Erythroblast (primary cell): ENCODE measurements around the gene ZNF219.

Experiments used
- DNase-seq, 2 experiments: peaks; one replicate each; lab custom pipeline; 2025; lab: John Stamatoyannopoulos, UW
- GATA1 ChIP-seq: IDR thresholded peaks from 2 replicates; pipeline ENCODE4 v1.6.1; 2011; ENCODE audit warnings: low read depth, mild to moderate bottlenecking, control low read depth, low read length, moderate library complexity
- POLR2A ChIP-seq: IDR thresholded peaks from 2 replicates; pipeline ENCODE4 v1.6.1; 2011; ENCODE audit warnings: mild to moderate bottlenecking, low read length

The ZNF219 gene

DNA sequence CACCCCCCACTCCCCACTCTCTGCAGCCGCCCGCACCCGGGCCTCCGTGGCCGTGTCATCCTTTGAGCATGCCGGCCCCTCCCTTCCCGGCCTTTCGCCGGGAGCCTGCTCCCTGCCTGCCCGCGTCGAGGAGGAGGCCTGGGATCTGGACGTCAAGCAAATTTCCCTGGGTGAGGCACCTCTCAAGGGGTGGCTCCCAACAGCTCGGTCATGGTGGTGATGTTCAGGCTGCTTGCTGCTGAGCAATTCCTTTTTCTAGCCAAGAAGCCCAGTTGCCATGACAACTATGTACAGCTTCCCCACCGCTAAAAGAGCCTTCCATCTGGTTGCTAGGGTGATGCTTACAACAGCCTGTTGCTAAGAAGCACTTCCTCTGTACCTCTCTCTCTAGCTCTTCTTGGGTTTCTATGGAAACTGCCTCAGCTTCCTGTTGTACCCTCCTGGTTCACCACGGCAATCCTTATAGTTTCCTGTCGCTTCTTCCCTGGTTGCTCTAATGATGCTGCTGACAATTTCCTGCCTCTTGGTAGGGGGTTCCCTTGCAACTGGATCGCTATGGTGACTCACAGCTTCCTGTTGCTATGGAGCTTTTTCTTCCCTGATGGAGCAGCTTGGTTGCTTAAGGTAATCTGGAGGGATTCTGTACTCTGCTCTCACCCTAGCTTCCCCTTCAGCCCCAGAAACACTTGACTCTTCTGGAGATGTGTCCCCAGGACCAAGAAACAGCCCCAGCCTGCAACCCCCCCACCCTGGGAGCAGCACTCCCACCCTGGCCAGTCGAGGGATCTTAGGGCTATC, 11.0 kb downstream of the ZNF219 start:
- no peak for TF ChIP-seq POLR2A
- no peak for TF ChIP-seq GATA1
- DNase-seq = peak; percentile 21 to 39

DNA sequence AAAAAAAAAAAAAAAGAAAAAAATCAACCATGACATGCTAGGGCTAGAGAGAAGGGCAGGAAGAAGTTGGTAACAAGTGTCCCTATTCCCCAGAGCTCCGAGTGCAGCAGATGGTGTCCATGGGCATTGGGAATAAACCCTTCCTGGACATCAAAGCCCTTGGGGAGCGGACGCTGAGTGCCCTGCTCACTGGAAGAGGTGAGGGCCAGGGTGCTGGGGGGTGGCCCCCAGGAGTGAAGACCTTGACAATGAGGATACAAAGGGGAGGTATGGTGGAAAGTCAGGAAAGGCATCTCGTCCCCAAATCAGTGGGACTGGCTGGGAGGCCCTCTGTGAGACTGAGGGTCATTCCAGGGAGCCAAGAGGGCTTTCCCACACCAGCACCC, 11.6 kb downstream of the ZNF219 start:
- TF ChIP-seq GATA1 (no peak), POLR2A (no peak)
- no peak for DNase-seq

DNA sequence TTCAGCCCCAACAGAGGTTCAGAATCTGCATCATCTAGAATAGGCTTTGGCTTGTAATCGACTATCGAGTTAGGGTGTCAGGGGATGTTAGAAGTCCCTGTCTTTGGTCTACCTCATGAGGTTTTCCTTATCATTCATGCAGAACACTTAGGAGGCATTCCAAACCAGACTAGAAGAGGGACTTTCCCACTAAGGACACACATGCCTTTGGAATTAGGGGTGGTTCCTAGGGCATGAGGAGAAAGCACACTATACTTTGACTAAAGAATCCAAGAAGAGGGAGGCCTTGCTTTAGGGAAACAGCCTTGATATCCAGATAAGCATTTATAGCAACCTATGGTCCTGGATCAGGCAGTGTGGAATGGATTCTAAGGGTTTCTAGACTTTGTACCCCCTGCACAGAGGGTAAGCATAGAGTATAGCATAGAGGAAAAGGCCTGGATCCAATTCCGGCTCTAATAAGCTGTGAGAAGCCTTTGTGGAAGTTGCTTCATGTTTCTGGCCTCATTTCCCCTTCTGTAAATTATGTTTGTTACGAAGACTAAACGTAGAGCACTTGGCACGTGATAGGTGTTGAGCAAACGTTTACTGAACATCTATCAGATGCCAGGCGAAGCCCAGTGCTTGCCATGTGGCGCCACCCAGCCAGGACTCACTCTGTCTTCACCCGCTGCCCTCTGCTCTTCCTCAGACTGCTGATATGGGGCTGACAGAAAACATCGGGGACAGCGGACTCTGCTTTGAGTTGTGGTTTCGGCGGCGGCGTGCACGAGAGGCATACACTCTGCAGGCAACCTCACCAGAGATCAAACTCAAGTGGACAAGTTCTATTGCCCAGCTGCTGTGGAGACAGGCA, 13.2 kb downstream of the ZNF219 start:
- DNase-seq = no peak
- TF ChIP-seq POLR2A (no peak), GATA1 (no peak)

DNA sequence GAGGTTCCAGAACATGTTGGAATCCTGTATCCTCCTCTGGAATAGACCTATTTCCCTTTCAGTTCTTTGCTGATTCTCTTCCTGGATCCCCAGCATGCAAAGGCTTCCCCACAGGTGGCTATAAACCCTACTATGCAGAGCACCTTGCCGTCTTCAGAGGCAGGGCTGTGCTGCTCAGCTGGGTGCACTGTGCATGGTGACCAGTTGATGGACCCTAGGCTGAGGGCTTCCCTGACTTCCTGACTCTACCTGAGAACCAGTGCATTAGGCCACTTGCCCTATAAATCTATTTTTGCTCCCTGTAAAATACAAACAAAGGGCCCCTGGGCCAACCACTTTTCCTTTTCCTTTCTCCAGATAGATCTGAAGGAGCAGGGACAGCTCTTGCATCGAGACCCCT, 14.1 kb downstream of the ZNF219 start:
- no peak for DNase-seq
- TF ChIP-seq POLR2A (no peak), GATA1 (no peak)

DNA sequence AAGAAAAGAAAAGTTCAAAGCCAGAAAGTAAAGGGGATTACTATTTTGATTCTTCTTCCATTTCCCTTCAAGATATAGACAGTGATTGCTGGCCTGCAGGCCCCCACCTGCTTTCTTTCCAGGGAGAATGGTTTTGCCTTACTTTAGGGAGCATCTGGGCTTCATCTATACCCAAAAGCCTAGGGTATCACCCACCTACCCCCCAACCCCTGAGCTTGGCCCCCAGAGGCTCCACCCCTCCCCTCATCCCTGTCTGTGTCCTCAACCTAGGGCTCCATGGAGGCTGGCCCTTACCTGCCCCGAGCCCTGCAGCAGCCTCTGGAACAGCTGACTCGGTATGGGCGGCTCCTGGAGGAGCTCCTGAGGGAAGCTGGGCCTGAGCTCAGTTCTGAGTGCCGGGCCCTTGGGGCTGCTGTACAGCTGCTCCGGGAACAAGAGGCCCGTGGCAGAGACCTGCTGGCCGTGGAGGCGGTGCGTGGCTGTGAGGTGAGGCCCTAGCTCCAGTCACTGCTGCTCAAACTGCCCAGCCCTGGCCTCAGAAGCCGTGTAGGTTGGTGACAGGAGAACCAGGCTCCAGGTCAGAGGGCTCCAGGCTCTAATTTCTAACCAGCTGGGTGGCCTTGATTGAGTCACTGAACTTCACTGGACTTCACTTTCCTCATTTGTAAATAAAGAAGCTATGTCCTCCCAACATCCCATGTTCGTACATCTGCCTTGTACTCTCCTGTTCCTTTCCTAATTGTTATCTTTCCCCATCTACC, 14.7 kb downstream of the ZNF219 start:
- no peak for TF ChIP-seq GATA1
- no peak for TF ChIP-seq POLR2A
- DNase-seq = no peak

DNA sequence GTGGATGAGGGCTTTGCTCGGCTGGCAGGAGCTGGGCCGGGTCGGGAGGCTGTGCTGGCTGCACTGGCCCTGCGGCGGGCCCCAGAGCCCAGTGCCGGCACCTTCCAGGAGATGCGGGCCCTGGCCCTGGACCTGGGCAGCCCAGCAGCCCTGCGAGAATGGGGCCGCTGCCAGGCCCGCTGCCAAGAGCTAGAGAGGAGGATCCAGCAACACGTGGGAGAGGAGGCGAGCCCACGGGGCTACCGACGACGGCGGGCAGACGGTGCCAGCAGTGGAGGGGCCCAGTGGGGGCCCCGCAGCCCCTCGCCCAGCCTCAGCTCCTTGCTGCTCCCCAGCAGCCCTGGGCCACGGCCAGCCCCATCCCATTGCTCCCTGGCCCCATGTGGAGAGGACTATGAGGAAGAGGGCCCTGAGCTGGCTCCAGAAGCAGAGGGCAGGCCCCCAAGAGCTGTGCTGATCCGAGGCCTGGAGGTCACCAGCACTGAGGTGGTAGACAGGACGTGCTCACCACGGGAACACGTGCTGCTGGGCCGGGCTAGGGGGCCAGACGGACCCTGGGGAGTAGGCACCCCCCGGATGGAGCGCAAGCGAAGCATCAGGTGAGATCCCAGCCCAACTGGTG, 16.8 kb downstream of the ZNF219 start:
- DNase-seq = no peak
- TF ChIP-seq GATA1 = no peak
- TF ChIP-seq POLR2A = no peak

DNA sequence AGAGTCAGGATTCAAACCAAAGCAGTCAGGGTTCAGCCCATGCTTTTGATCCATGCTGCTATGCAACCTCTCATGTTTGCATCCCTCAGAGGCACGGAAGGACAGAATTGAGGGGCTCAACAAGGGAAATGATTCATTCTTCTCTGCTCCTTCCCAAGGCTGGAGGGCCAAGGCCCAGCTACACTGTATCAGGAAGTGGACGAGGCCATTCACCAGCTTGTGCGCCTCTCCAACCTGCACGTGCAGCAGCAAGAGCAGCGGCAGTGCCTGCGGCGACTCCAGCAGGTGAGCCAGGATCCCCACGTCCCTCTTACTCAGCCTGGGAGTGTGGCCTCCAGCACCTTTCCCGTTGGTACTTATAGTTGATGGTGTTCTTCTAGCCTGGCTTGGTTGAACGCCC, 19.7 kb downstream of the ZNF219 start:
- DNase-seq = no peak
- TF ChIP-seq GATA1 (no peak), POLR2A (no peak)

DNA sequence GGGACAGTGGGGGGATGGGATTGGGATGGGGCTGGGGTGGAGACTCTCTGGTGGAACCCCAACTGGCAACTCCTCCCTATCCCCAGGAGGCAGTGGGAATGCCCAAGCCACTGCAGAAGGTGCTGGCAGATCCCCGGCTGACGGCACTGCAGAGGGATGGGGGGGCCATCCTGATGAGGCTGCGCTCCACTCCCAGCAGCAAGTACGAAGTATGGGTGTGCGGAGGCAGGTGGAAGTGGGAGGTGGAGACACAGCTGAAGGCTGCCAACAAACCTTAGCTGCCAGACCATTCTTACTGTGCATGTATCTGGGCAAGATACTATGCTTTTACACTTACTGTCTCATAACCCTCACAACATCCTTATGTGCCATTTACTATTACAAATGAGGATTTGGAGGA, 20.2 kb downstream of the ZNF219 start:
- TF ChIP-seq POLR2A = no peak
- no peak for TF ChIP-seq GATA1
- no peak for DNase-seq

DNA sequence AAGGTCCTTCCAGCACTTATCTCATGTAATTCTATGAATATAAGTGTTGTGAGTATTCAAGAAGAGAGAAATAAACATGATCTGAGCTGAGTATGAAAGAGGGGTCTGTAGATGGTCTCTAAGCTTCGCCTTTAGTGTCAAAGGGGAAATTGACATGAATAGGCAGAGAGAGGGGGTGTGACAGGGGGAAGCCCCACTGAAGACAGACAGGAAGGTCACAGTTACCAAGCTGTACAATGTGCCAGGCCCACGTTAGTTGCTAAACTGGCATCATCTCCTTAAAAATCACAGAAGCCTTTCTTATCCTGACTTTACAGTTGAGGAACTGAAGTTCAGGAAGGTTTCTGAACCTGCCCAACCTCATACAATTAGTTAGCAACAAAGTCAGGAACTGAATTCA, 20.8 kb downstream of the ZNF219 start:
- no peak for TF ChIP-seq POLR2A
- no peak for TF ChIP-seq GATA1
- no peak for DNase-seq

DNA sequence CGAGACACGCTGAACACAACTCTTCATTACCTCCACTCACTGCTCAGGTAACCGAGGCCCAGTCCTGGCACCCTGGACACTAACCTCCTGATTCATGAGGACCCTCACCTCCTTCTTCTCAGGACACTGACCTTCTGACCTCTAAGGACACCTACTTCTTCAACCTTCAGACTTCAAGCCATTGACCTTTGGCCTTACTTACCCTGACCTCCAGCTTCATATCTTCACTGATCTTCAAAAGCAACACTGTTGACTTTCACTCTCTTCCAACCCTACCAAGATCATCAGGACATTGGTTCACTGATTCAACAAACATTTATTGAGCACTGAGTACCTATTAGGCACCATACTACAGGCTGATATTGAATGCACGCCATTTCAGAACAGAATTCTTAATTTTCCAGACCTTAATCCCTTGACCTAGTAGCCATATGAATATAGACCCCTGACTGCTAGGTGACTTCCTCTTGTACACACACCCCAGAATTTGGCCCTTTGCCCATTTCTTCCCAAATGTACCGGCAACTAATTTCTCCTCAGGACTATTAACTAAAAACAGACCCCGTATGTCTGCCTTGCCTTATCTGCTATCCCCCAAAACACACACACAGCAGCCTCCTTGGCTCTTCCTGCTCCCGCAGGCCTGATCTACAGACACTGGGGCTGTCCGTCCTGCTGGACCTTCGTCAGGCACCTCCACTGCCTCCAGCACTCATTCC, 22.6 kb downstream of the ZNF219 start:
- TF ChIP-seq POLR2A (no peak), GATA1 (no peak)
- DNase-seq = no peak

DNA sequence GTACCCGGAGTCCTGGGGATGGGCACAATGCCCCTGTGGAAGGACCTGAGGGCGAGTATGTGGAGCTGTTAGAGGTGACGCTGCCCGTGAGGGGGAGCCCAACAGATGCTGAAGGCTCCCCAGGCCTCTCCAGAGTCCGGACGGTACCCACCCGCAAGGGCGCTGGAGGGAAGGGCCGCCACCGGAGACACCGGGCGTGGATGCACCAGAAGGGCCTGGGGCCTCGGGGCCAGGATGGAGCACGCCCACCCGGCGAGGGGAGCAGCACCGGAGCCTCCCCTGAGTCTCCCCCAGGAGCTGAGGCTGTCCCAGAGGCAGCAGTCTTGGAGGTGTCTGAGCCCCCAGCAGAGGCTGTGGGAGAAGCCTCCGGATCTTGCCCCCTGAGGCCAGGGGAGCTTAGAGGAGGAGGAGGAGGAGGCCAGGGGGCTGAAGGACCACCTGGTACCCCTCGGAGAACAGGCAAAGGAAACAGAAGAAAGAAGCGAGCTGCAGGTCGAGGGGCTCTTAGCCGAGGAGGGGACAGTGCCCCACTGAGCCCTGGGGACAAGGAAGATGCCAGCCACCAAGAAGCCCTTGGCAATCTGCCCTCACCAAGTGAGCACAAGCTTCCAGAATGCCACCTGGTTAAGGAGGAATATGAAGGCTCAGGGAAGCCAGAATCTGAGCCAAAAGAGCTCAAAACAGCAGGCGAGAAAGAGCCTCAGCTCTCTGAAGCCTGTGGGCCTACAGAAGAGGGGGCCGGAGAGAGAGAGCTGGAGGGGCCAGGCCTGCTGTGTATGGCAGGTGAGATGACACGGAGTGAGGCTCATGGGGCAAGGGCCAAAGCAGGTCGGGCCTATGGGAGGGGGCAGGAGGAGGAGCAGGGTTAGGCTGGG, 23.8 kb downstream of the ZNF219 start:
- TF ChIP-seq POLR2A (no peak), GATA1 (no peak)
- no peak for DNase-seq

DNA sequence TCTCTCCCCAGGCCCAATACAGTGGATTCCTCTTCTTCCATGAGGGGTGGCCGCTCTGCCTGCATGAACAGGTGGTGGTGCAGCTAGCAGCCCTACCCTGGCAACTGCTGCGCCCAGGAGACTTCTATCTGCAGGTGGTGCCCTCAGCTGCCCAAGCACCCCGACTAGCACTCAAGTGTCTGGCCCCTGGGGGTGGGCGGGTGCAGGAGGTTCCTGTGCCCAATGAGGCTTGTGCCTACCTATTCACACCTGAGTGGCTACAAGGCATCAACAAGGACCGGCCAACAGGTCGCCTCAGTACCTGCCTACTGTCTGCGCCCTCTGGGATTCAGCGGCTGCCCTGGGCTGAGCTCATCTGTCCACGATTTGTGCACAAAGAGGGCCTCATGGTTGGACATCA, 24.5 kb downstream of the ZNF219 start:
- no peak for TF ChIP-seq GATA1
- no peak for TF ChIP-seq POLR2A
- DNase-seq = no peak
